Erythroblast (primary cell): ENCODE results near the gene SLC45A1.

Source experiments
- GATA1 ChIP-seq: IDR thresholded peaks from 2 replicates; pipeline ENCODE4 v1.6.1; 2011; ENCODE audit warnings: low read depth, mild to moderate bottlenecking, control low read depth, low read length, moderate library complexity
- POLR2A ChIP-seq: IDR thresholded peaks from 2 replicates; pipeline ENCODE4 v1.6.1; 2011; ENCODE audit warnings: mild to moderate bottlenecking, low read length

- no peak for TF ChIP-seq POLR2A
- TF ChIP-seq GATA1, result no peak
Measured at GRCh38 chr1:8363767-8364301, 45.9 kb downstream of the SLC45A1 start.
